IMR-90 (cell line): ENCODE data around the gene CELF5.

Source experiments
- CEBPB ChIP-seq: IDR thresholded peaks from 2 replicates; pipeline ENCODE4 v1.6.1; 2012; ENCODE audit warnings: low read depth, low read length, improper control_type of control experiment
- CTCF ChIP-seq: conservative IDR thresholded peaks from 2 replicates; pipeline ENCODE4 v1.5.1; 2012; ENCODE audit warnings: mild to moderate bottlenecking, low read depth, low read length, improper control_type of control experiment
- MAZ ChIP-seq: IDR thresholded peaks from 2 replicates; pipeline ENCODE4 v1.6.1; 2012; ENCODE audit warnings: low read depth, mild to moderate bottlenecking, low read length, improper control_type of control experiment, moderate library complexity, borderline replicate concordance
- POLR2A ChIP-seq: IDR thresholded peaks from 2 replicates; pipeline ENCODE4 v1.6.1; 2012; ENCODE audit warnings: mild to moderate bottlenecking, low read depth, low read length
- USF2 ChIP-seq: fragments of 150-350 bp; IDR thresholded peaks from 2 replicates; pipeline ENCODE4 v1.6.1; 2017; ENCODE audit warnings: mild to moderate bottlenecking, antibody characterized with exemption, low read length, low read depth

- TF ChIP-seq CTCF (no peak), POLR2A (no peak), USF2 (no peak), MAZ (no peak), CEBPB (no peak)
Observed at GRCh38 chr19:3233116-3233515, 8.7 kb downstream of the CELF5 start.
